Measurements from ENCODE around the gene PKHD1. TPM values are rescaled to one million over a fixed set of nuclear protein-coding genes. Genes with fewer than 3 reads are reported as not detected.

PKHD1 gene
- total RNA-seq, 4 donors from 2014 or later = 0.16 to 0.60 (median 0.32) TPM

GRCh38 chr6:51684038-51684437, 403.4 kb downstream of the PKHD1 start:
- H3K4me1 ChIP-seq = peaks cover 0 to 6% (median 0%) of the 10 kb centered on the region in 4 donors
- no peak for DNase-seq
- no peaks in the 10 kb centered on the region for H3K9me3 ChIP-seq
- no peaks in the 10 kb centered on the region for H3K27me3 ChIP-seq
- H3K36me3 ChIP-seq = no peaks in the 10 kb centered on the region
- TF ChIP-seq POLR2A (IDR thresholded peaks at IDR 0.05) = no peak
- no peak for TF ChIP-seq CTCF (IDR thresholded peaks at IDR 0.05)
- TF ChIP-seq EP300 (IDR thresholded peaks at IDR 0.05; ENCODE audit: low read depth) = no peak
- no peak for TF ChIP-seq POLR2AphosphoS5 (IDR thresholded peaks at IDR 0.05)
- in situ Hi-C loops (cut with MboI; ENCODE audit: low pct_ligation_motif_present in 1 of 4, low pct_unique_long_range_greater_than_20kb in 1 of 4, low sequenced_read_pairs in 3 of 4) (no loop called here), intact Hi-C loops (cut with DNase I; ENCODE audit: low total_unique reads) (no loop called here)
- H3K4me3 ChIP-seq = no peak overlapping the region
- no peak overlapping the region for H3K27ac ChIP-seq
- 87 to 93% methylated on average over 1 of the region's 1 CpG for WGBS, 2 donors (ENCODE audit: low coverage in 1 of 2)

DNA sequence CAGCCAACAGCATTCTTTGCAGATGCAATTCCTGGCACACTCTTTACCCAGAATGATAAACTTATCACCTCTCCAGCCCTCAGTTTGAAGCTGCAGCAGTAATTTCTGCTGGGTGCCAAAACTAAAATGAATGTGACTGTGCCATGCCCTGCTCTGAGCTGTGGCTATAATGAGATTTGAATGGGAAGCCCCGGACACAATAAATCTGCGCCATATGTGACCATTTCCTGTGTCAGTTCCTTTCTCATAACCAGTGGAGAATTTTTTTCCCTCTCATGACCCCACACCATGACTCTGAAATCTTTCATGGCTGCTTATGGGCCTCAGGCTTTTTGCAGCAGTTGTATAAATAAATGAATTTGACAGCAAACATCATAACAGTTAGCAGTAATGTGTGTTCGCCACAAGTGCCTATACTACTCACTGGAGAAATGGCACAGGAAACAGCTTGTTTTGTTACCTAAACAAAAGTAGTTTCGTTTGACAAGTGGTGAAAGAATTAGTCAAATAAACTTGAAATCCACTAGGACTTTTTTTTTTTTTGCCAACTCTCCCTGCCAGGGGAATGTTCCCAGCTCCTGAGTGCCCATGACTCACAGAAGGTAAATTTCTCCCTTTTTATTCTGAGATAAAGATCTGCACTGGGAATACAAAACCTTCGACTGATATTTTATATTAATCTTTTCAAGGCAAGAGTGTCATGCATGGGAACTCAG, 408.4 kb downstream of the PKHD1 start:
- no peaks in the 10 kb centered on the region for H3K9me3 ChIP-seq
- DNase-seq = no peak
- H3K4me1 ChIP-seq = peaks cover 0 to 9% (median 0%) of the 10 kb centered on the region in 4 donors
- no peak overlapping the region for H3K27ac ChIP-seq
- no peaks in the 10 kb centered on the region for H3K36me3 ChIP-seq
- in situ Hi-C loops (cut with MboI; ENCODE audit: low pct_ligation_motif_present in 1 of 4, low pct_unique_long_range_greater_than_20kb in 1 of 4, low sequenced_read_pairs in 3 of 4) (no loop called here), intact Hi-C loops (cut with DNase I; ENCODE audit: low total_unique reads) (no loop called here)
- no peak overlapping the region for H3K4me3 ChIP-seq
- WGBS, 2 donors (ENCODE audit: low coverage in 1 of 2) = 18 to 22% methylated on average over 2 to 5 of the region's 5 CpGs
- TF ChIP-seq EP300 (IDR thresholded peaks at IDR 0.05; ENCODE audit: low read depth) = no peak
- TF ChIP-seq CTCF (IDR thresholded peaks at IDR 0.05) = no peak
- TF ChIP-seq POLR2A (IDR thresholded peaks at IDR 0.05) = no peak
- no peak for TF ChIP-seq POLR2AphosphoS5 (IDR thresholded peaks at IDR 0.05)
- no peaks in the 10 kb centered on the region for H3K27me3 ChIP-seq

DNA sequence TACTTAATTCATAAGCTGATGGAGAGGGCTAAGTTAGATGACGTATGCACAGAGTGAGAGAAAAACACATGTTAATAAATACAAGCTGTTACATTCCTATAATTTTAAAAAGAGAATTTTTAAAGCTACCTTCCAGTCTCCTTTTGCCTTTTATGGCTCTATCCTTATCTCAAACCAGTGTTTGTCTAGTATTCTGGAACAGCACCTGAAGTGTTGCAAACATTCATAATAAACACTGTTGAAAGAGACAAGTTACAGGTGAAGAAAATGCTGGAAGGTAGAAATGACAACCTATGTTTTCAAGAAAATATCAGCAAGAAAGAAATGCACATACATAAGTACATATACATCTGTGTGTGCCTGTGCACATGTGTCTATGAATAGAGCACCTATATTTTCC, 409.1 kb downstream of the PKHD1 start:
- H3K27me3 ChIP-seq = no peaks in the 10 kb centered on the region
- no peak for DNase-seq
- H3K4me3 ChIP-seq = no peak overlapping the region
- H3K4me1 ChIP-seq = peaks cover 0 to 9% (median 0%) of the 10 kb centered on the region in 4 donors
- H3K27ac ChIP-seq = no peak overlapping the region
- H3K36me3 ChIP-seq = no peaks in the 10 kb centered on the region
- 29 to 35% methylated on average over 1 of the region's 1 CpG for WGBS, 2 donors (ENCODE audit: low coverage in 1 of 2)
- H3K9me3 ChIP-seq = no peaks in the 10 kb centered on the region
- in situ Hi-C loops (cut with MboI; ENCODE audit: low pct_ligation_motif_present in 1 of 4, low pct_unique_long_range_greater_than_20kb in 1 of 4, low sequenced_read_pairs in 3 of 4) (no loop called here), intact Hi-C loops (cut with DNase I; ENCODE audit: low total_unique reads) (no loop called here)
- TF ChIP-seq EP300 (IDR thresholded peaks at IDR 0.05; ENCODE audit: low read depth) = no peak
- TF ChIP-seq CTCF (IDR thresholded peaks at IDR 0.05) = no peak
- TF ChIP-seq POLR2AphosphoS5 (IDR thresholded peaks at IDR 0.05) = no peak
- no peak for TF ChIP-seq POLR2A (IDR thresholded peaks at IDR 0.05)

GRCh38 chr6:51675922-51676275, 411.5 kb downstream of the PKHD1 start:
- 32 to 37% methylated on average over 3 to 4 of the region's 4 CpGs for whole genome bisulfite sequencing, 2 donors (ENCODE audit: low coverage in 1 of 2)
- no peak overlapping the region for H3K27ac ChIP-seq
- intact Hi-C loops (cut with DNase I; ENCODE audit: low total_unique reads) (no loop called here), in situ Hi-C loops (cut with MboI; ENCODE audit: low pct_ligation_motif_present in 1 of 4, low pct_unique_long_range_greater_than_20kb in 1 of 4, low sequenced_read_pairs in 3 of 4) (no loop called here)
- no peaks in the 10 kb centered on the region for H3K36me3 ChIP-seq
- H3K27me3 ChIP-seq = no peaks in the 10 kb centered on the region
- H3K9me3 ChIP-seq = no peaks in the 10 kb centered on the region
- TF ChIP-seq CTCF (IDR thresholded peaks at IDR 0.05) (no peak), POLR2AphosphoS5 (IDR thresholded peaks at IDR 0.05) (no peak)
- no peak overlapping the region for H3K4me3 ChIP-seq
- H3K4me1 ChIP-seq = peaks cover 0 to 9% (median 0%) of the 10 kb centered on the region in 4 donors
- no peak for DNase-seq
